Adipocyte (in vitro differentiated cells): ENCODE results near the gene SSPN.

Source experiments
- DNase-seq: peaks from one replicate; pipeline ENCODE4 v3.0.0-alpha.2; 2015; ENCODE audit warnings: low read depth
- H3K27me3 ChIP-seq: replicated peaks from 2 replicates; pipeline ENCODE4 v1.7.0; 2013; ENCODE audit warnings: mild to moderate bottlenecking, low read length, moderate library complexity; ENCODE audit not compliant: control insufficient read depth, insufficient read depth
- H3K36me3 ChIP-seq: 2 replicates; pipeline ENCODE4 v1.7.0; 2013; ENCODE audit warnings: low read length, mild to moderate bottlenecking, moderate library complexity; ENCODE audit not compliant: control insufficient read depth, insufficient read depth, severe bottlenecking
- H3K4me1 ChIP-seq: 2 replicates; pipeline ENCODE4 v1.7.0; 2013; ENCODE audit warnings: mild to moderate bottlenecking, low read length, moderate library complexity; ENCODE audit not compliant: control insufficient read depth, insufficient read depth
- H3K4me3 ChIP-seq: 2 replicates; pipeline ENCODE4 v1.7.0; 2013; ENCODE audit warnings: mild to moderate bottlenecking, low read length, moderate library complexity
- H3K9ac ChIP-seq: 2 replicates; pipeline ENCODE4 v1.7.0; 2013; ENCODE audit warnings: mild to moderate bottlenecking, low read length, moderate library complexity
- H3K9me3 ChIP-seq: 2 replicates; pipeline ENCODE4 v1.7.0; 2013; ENCODE audit warnings: mild to moderate bottlenecking, low read length, moderate library complexity; ENCODE audit not compliant: control insufficient read depth

SSPN gene

GRCh38 chr12:26290565-26290964, 95.2 kb downstream of the SSPN start:
- Histone ChIP-seq H3K9ac (no peak overlapping the region), H3K9me3 (no peaks in the 10 kb centered on the region), H3K4me1 (peaks cover 22% of the 10 kb centered on the region), H3K36me3 (no peaks in the 10 kb centered on the region), H3K4me3 (no peak overlapping the region), H3K27me3 (no peaks in the 10 kb centered on the region)
- DNase-seq: no peak

- DNase-seq: no peak
- H3K4me3 ChIP-seq: no peak overlapping the region
- no peaks in the 10 kb centered on the region for H3K9me3 ChIP-seq
- no peak overlapping the region for H3K9ac ChIP-seq
- H3K27me3 ChIP-seq: no peaks in the 10 kb centered on the region
- H3K4me1 ChIP-seq: peaks cover 15% of the 10 kb centered on the region
- H3K36me3 ChIP-seq: no peaks in the 10 kb centered on the region
Observed at GRCh38 chr12:26292596-26292995, 97.2 kb downstream of the SSPN start.

DNA sequence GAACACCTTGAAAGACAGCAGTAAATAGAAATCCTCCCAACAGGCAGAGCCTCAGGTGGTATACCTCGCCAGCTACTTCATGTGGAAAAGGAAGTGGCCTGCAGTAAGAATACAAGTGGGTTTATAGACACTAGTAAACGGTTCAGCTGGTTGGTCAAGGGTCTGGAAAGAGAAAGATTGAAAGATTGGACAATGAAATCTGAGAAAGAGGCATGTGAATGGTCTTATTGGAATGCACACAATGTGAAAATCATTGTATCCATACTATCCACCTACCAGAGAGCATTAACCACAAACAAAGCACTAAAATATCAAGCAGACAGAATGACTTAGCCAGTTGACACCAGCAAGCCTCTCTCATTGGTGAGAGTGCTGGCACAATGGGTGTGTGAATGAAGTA, 98.2 kb downstream of the SSPN start:
- H3K4me3 ChIP-seq: no peak overlapping the region
- H3K27me3 ChIP-seq: no peaks in the 10 kb centered on the region
- DNase-seq: no peak
- no peaks in the 10 kb centered on the region for H3K9me3 ChIP-seq
- peaks cover 16% of the 10 kb centered on the region for H3K4me1 ChIP-seq
- no peak overlapping the region for H3K9ac ChIP-seq
- no peaks in the 10 kb centered on the region for H3K36me3 ChIP-seq

GRCh38 chr12:26295001-26295400, 99.6 kb downstream of the SSPN start:
- no peak for DNase-seq
- peaks cover 25% of the 10 kb centered on the region for H3K4me1 ChIP-seq
- no peak overlapping the region for H3K4me3 ChIP-seq
- H3K9me3 ChIP-seq: no peaks in the 10 kb centered on the region
- no peak overlapping the region for H3K9ac ChIP-seq
- no peaks in the 10 kb centered on the region for H3K27me3 ChIP-seq
- H3K36me3 ChIP-seq: no peaks in the 10 kb centered on the region

DNA sequence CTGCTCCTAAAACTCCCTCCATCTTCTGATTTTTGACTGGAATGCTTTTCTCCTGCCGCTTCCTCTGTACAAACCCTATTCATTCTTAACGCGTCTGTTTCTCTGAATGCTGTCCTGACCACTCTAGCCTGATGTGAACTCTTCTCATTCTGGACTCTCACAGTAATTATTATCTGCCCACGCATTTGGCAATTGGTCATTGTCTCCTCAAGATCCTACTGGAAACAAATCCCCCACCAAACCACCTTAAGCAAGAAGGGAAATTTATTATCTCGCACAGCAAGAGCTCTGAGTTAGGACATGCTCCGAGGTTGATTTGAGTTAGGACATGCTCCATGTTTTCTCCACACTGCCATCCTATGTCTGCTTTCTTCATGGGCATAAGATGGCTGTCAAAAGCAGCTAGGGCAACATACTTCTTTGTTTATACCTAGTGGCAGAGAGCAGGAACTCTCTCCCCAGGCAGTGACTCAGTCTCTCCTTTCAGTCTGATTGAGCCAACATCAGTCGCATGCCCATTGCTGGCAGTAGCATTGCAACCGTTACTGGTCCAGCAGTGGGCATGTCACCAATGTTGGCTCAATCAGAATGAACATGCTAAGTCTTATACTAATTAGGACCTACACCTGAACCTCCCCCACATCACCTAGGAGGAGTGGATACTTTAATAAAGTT, 102.2 kb downstream of the SSPN start:
- H3K9me3 ChIP-seq: no peaks in the 10 kb centered on the region
- no peak for DNase-seq
- no peaks in the 10 kb centered on the region for H3K36me3 ChIP-seq
- no peak overlapping the region for H3K4me3 ChIP-seq
- H3K4me1 ChIP-seq: peaks cover 25% of the 10 kb centered on the region
- H3K27me3 ChIP-seq: no peaks in the 10 kb centered on the region
- no peak overlapping the region for H3K9ac ChIP-seq

DNA sequence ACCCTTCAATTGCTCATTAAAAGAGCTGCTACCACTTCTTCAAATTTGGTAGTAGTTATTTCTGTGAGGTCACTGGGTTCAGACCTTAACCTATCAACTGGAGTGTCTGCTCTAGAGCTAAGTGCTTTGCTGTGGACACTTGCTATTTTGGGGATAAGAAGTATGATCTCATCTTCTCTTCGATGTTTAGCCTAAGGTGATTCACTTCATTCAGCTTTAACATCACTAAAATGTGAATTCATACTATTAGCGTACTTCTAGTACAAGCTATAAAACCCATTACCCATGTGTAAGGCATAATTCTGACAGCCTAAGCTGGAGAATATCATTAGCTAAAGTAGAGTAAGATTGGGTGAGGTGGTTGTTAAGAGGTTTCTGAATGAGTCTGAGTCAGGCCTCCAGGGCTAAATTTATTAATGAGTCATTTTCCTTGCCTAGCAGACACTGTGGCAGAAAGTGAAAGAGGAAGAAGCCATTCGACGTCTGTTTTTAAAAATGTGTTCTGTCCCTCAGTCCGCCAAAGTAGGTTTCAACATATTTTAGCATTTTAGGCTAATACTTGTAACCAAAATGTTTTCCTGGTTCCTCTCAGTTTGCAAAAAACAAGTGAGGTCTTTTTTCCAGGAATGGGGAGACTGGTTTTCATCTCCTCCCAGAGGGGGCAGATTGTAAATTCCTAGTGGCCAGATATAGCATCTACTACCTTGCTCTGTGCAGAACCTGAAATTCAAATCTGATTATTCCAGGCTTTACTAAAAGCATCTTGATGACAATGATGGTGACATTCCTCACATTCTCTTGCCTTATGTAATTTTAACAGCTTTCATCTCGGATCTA, 103.6 kb downstream of the SSPN start:
- peaks cover 25% of the 10 kb centered on the region for H3K4me1 ChIP-seq

DNA sequence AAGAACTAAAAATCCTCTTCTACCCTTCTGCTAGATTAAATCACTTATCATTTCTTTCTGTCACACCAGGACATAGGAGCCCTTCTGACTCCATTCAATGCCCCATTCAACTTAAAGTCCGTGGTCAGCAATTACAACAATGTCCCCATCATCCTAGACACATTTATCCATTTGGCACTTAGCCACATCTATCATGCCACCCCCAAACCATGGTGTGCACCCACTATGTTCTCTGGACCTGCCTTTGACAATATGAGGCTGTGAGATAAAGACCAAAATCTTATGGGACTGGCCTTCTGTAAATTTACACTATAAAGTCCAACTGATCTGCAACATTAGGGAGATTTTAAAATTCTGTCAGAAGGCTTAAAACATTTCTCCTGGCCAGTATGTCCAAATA, 104.4 kb downstream of the SSPN start:
- H3K9me3 ChIP-seq: no peaks in the 10 kb centered on the region
- no peaks in the 10 kb centered on the region for H3K27me3 ChIP-seq
- H3K4me1 ChIP-seq: peaks cover 25% of the 10 kb centered on the region
- no peak for DNase-seq
- H3K36me3 ChIP-seq: no peaks in the 10 kb centered on the region
- peak overlapping the region; percentile 76 for H3K4me3 ChIP-seq
- H3K9ac ChIP-seq: no peak overlapping the region

More for the DNA sequence above, 103.6 kb downstream of the SSPN start:
- Histone ChIP-seq H3K27me3 (no peaks in the 10 kb centered on the region), H3K9me3 (no peaks in the 10 kb centered on the region), H3K4me3 (peak overlapping the region; percentile 76), H3K9ac (peak overlapping the region; percentile 70), H3K36me3 (no peaks in the 10 kb centered on the region)
- peak; percentile 86 for DNase-seq
